T-helper 17 cell (primary cell): ENCODE data around the gene ZNF365. TPM values are rescaled to one million over a fixed set of nuclear protein-coding genes. Genes with fewer than 3 reads are reported as not detected.

ENCODE experiments used
- ATAC-seq: fragments of 150-1000 bp; cut with Tn5 transposase; 2 replicates; pipeline ENCODE4 v1.10.0; 2021; ENCODE audit warnings: mild to moderate bottlenecking, moderate library complexity
- DNase-seq, 3 donors: peaks; one replicate each; pipeline versions ENCODE4 v3.0.0 to v3.0.0-alpha.2; 2020 to 2021
- H3K9me3 ChIP-seq: one replicate; pipeline ENCODE4 v1.7.0; 2013; ENCODE audit warnings: low read length, mild to moderate bottlenecking; ENCODE audit not compliant: control insufficient read depth, poor library complexity, severe bottlenecking
- H3K27ac Mint-ChIP-seq: one replicate; pipeline ENCODE4 v1.8.0; 2022; ENCODE audit warnings: mild to moderate bottlenecking, moderate library complexity, mixed read lengths
- H3K27me3 Mint-ChIP-seq: one replicate; pipeline ENCODE4 v1.8.0; 2022; ENCODE audit warnings: mixed read lengths
- H3K36me3 Mint-ChIP-seq: one replicate; pipeline ENCODE4 v1.8.0; 2022; ENCODE audit warnings: low read depth, mixed read lengths
- H3K4me1 Mint-ChIP-seq: one replicate; pipeline ENCODE4 v1.8.0; 2022; ENCODE audit warnings: mild to moderate bottlenecking, mixed read lengths
- H3K4me3 Mint-ChIP-seq: one replicate; pipeline ENCODE4 v1.8.0; 2022; ENCODE audit warnings: mild to moderate bottlenecking, moderate library complexity, mixed read lengths
- total RNA-seq, 4 donors: library from RNA in 2 of 4; stranded (reverse) in 2 of 4; gene quantifications; one replicate each; pipeline ENCODE4 v1.2.3 and lab custom pipeline; 2022 to 2026

The ZNF365 gene
- total RNA-seq, 2 donors from 2014 or later = 1.6 to 3.4 TPM

DNA sequence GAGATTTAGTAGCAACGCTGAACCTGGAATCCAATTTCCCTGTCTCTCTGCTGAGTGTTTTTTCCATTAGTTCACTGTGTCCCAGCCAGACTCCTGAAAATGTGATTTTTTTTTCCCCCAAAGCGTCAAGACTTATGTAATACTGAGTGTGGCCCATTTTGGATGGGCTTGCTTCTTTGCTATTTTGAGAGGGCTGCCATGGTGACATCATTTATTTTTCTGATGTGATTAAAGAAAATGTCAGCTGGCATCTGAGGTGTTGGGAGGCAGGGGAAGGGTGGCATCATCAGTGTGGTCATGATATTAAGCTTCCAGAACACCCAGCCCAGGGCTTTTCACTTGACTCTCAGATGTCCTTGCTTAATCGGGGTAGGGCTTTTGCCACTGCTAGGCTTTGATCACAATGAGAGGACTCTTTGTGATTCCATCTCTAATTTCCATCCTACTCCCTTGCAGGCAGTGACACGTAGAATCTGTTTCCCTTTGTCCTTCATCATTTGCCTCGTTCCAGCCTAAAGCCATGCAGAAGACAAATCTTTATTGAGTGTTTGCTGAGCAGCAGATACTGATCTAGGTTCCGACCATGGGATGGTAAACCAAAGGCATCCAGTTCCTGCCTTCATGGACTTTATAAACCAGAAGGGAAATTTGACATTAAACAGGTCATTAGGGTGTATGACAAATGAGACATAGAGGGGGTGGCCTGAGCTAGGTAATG, 7.4 kb downstream of the ZNF365 start:
- no peak overlapping the region for H3K4me3 Mint-ChIP-seq
- H3K36me3 Mint-ChIP-seq = peaks cover 1% of the 10 kb centered on the region
- ATAC-seq (no peak), DNase-seq (no peak)
- no peaks in the 10 kb centered on the region for H3K9me3 ChIP-seq
- H3K27me3 Mint-ChIP-seq = peaks cover under 1% of the 10 kb centered on the region
- H3K27ac Mint-ChIP-seq = no peak overlapping the region
- H3K4me1 Mint-ChIP-seq = peaks cover 28% of the 10 kb centered on the region

DNA sequence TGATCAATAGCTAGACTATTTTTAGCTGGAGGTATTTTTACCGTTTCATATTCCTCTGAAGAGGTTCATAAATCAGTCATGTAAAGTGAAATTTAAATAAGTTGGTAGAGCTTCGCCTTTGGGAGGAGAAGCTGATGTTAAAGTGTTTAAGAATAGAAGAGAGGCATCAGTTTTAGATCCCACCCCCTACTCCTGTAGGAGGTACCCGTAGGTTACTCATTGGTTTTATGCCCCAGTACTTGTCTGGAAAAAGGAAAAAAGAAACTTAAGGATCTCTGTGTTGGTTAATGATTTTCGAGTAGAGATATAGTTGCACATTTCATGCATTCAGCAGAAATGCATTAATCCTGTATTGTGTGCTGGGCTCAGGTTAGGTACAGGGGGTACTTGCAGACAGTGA, 8.7 kb downstream of the ZNF365 start:
- Mint-ChIP-seq H3K4me3 (no peak overlapping the region), H3K4me1 (peaks cover 22% of the 10 kb centered on the region), H3K27ac (no peak overlapping the region), H3K36me3 (no peaks in the 10 kb centered on the region), H3K27me3 (no peaks in the 10 kb centered on the region)
- no peak for ATAC-seq
- no peak for DNase-seq
- H3K9me3 ChIP-seq = no peaks in the 10 kb centered on the region

DNA sequence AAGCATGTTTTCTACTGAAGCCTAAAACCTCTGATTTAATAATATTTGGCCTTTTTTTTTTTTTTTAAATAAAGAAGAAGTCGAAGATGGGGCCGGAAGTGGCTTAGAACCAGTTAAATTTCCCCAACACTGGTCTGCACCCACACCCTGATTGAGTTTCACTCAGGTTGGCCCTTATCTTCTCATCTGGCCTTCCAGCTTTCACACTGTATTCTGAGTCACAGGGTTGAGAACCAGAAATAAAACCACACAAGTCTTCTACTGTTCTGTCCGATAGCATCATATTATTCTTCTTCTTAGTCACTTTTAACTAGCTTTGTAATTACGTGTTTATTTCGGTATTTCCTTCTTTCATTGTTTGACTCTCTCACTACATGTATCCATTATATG, 9.9 kb downstream of the ZNF365 start:
- Mint-ChIP-seq H3K27ac (peak overlapping the region; percentile 49), H3K27me3 (no peaks in the 10 kb centered on the region), H3K36me3 (no peaks in the 10 kb centered on the region), H3K4me3 (peak overlapping the region; percentile 69), H3K4me1 (peaks cover 22% of the 10 kb centered on the region)
- ATAC-seq (peak; percentile 99), DNase-seq (peak; percentile 9 to 35 (median 17))
- no peaks in the 10 kb centered on the region for H3K9me3 ChIP-seq

DNA sequence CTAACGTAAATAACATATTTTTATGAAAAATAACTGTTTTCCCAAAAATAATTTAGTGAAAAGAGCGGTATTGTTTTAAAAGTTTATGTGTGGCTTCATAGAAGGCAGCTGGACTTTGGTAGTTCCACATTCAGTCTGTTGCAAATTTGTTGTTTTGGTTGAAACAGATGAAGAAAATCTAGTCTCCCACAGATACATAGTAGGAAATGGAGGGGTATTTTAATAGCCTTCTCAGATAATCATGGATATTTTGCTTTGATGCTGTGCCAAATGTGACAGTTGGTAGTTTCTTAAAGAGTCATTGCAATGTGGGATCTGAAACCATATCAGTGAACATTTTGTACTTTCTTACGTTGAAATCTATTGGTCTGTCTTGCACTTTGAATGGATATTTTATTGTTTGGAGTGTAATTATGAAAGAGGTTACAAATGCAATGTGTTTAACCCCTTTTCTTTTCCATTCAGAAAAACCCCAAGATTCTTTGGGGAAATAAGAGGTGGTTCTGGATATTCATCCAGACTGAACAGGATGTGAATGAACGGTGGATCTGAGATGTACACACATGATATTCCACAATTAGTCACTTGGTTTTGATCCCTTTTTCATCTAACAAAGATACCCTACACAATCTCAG, 10.4 kb downstream of the ZNF365 start:
- ATAC-seq (no peak), DNase-seq (no peak)
- Mint-ChIP-seq H3K4me3 (peak overlapping the region; percentile 69), H3K36me3 (no peaks in the 10 kb centered on the region), H3K4me1 (peaks cover 22% of the 10 kb centered on the region), H3K27me3 (no peaks in the 10 kb centered on the region), H3K27ac (peak overlapping the region; percentile 49)
- no peaks in the 10 kb centered on the region for H3K9me3 ChIP-seq

DNA sequence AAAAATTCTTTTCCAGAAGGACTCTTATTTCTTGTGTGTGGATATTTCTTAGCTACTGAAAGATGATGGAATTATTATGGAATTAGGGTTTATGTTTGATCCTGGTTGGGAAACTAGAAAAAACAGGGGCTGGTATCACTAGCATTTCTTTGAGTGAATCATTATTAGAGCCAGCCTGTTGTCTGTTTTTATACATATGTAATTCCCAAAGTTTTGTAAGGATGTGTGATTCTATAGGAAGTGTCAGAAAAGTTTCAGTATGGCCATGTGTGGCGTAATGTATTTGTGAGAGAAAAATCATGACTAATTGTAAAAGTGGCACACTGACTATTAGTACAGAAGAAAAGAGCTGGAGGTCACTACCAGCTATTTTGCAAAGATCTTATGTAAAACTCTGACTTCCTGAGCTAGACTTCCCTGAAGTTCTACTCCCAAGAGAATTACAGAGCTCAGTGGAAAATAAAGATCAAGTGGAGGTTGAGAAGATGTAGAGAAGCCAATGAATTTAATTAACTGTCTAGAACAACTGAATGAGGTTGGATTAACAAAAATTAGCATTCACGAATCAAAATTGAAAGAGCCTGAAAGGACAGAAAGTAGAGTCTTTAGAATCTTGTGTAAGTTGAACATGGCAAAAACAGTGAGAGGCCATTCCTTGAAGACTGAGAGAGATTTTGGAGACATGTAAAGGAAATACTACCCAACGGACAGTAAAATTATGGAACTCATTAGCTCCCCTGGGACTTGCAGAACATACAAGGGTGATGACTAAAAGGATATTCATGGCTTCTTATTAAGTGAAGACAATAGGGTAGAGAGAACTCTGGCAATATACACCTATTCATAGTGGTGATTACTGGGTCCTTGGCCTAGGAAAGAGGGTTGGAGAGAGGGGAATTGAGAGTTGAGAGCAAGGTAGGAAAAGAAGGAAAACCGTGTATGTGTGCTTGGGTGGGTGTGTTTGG, 12.5 kb downstream of the ZNF365 start:
- no peak for ATAC-seq
- DNase-seq = no peak
- H3K9me3 ChIP-seq = no peaks in the 10 kb centered on the region
- Mint-ChIP-seq H3K27ac (peak overlapping the region; percentile 6), H3K27me3 (peaks cover 4% of the 10 kb centered on the region), H3K4me1 (peaks cover 19% of the 10 kb centered on the region), H3K36me3 (peaks cover 2% of the 10 kb centered on the region), H3K4me3 (no peak overlapping the region)

DNA sequence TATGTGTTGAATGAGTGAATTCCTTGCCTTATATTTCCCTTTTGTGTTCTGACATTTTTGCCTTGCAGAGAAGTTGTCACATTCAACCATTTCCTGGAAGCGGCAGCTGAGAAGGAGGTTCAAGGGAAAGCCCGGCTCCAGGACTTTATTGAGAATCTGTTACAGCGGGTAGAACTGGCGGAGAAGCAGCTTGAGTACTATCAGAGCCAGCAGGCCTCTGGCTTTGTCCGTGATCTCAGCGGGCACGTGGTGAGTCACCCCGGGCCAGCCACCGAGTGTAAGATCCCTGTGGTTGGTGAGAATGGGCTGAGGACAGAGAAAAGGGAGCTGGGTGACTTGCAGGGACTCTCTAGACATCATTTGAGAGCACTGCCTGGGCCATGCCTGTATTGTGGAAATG, 14.2 kb downstream of the ZNF365 start:
- Mint-ChIP-seq H3K27me3 (peaks cover 7% of the 10 kb centered on the region), H3K4me3 (no peak overlapping the region), H3K27ac (no peak overlapping the region), H3K4me1 (peaks cover 14% of the 10 kb centered on the region), H3K36me3 (peaks cover 5% of the 10 kb centered on the region)
- ATAC-seq = no peak
- H3K9me3 ChIP-seq = no peaks in the 10 kb centered on the region
- no peak for DNase-seq

DNA sequence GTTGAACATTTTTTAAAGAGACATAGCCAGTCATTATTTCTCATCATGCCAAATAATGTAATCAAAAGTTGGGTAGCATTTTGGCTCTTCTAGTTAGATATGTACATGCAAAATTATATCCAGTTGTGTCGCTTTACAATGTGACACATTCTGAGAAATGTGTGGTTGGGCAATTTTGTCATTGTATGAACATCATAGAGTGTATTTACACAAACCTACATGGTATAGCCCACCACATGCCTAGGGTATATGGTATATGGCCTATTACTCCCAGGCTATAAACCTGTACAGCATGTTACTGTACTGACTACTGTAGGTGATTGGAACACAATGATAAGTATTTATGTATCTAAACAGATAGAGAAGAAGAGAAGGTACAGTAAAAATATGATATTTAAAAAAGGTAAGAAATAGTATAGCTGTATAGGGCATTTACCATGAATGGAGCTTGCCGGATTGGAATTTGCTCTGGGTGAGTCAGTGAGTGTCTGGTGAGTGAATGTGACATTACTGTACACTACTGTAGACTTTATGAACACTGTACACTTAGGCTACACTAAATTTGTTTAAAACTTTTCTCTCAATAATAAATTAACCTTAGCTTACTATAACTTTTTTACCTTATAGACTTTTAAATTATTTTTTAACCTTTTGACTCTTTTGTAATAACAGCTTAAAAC, 16.5 kb downstream of the ZNF365 start:
- no peak overlapping the region for H3K27ac Mint-ChIP-seq
- ATAC-seq (no peak), DNase-seq (no peak)
- no peak overlapping the region for H3K4me3 Mint-ChIP-seq
- H3K9me3 ChIP-seq = no peaks in the 10 kb centered on the region
- H3K4me1 Mint-ChIP-seq = peaks cover 6% of the 10 kb centered on the region
- peaks cover 10% of the 10 kb centered on the region for H3K36me3 Mint-ChIP-seq
- peaks cover 17% of the 10 kb centered on the region for H3K27me3 Mint-ChIP-seq

DNA sequence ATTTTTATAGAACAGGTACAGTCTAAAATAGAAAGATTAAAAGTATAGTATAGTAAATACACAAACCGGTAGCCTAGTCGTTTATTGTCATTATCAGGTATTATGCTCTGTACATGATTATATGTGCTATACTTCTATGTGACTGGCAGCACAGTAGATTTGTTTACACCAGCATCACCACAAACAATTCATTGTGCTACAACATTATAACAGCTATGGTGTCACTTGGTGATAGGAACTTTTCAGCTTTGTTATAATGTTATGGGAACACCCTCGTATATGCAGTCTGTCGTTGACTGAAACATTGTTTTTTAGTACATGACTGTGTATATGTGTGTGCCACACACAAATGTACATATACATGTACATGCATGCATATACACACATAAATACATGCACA, 19.1 kb downstream of the ZNF365 start:
- no peaks in the 10 kb centered on the region for H3K9me3 ChIP-seq
- Mint-ChIP-seq H3K4me3 (no peak overlapping the region), H3K4me1 (peaks cover 3% of the 10 kb centered on the region), H3K27me3 (peaks cover 35% of the 10 kb centered on the region), H3K36me3 (peaks cover 12% of the 10 kb centered on the region), H3K27ac (no peak overlapping the region)
- DNase-seq (no peak), ATAC-seq (no peak)

DNA sequence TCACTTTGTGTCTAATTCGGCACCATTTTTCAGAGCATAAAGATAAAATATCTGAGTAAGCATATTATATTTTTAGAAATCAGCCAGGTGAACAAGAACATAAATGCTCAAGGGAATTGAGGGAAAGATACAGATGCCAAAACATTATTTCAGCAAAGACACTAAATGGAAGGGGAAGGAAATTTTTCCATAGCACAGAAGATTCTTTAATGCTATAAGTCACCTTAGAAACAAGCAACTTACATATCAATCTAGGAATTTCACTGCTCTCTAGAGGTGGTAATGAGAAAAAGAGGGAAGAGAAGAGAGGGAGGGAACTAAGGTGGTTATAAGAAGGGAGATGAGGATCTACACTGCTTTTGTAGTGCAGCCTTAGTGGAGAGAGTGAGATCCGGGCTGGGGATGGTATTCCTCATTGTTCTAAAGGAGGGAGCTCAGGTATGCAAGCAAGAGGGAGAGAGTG, 20.4 kb downstream of the ZNF365 start:
- no peak overlapping the region for H3K4me3 Mint-ChIP-seq
- H3K27me3 Mint-ChIP-seq = peaks cover 35% of the 10 kb centered on the region
- H3K9me3 ChIP-seq = no peaks in the 10 kb centered on the region
- H3K36me3 Mint-ChIP-seq = peaks cover 12% of the 10 kb centered on the region
- H3K4me1 Mint-ChIP-seq = peaks cover 3% of the 10 kb centered on the region
- no peak for DNase-seq
- ATAC-seq = no peak
- no peak overlapping the region for H3K27ac Mint-ChIP-seq

DNA sequence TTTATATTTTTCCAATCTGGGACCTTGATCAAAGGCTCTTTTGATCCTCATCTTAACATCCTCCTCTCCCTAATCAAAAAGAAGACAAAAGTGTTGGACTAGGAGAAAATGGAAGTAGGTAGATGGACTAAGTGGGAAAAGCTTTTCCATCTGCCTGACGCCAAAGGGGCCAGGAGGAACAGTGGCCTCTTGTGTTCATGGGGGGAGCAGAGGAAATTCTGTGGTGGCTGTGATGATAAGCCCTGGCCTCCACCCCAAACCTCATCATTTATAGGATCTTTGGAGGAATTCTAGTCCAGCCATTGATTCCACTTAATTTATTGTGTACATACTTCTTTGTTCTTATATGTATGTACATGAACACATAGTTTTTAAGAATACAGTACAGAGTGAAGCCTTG, 21.7 kb downstream of the ZNF365 start:
- peaks cover 35% of the 10 kb centered on the region for H3K27me3 Mint-ChIP-seq
- no peak overlapping the region for H3K27ac Mint-ChIP-seq
- H3K9me3 ChIP-seq = no peaks in the 10 kb centered on the region
- peaks cover 12% of the 10 kb centered on the region for H3K36me3 Mint-ChIP-seq
- peaks cover 3% of the 10 kb centered on the region for H3K4me1 Mint-ChIP-seq
- ATAC-seq (no peak), DNase-seq (no peak)
- no peak overlapping the region for H3K4me3 Mint-ChIP-seq

DNA sequence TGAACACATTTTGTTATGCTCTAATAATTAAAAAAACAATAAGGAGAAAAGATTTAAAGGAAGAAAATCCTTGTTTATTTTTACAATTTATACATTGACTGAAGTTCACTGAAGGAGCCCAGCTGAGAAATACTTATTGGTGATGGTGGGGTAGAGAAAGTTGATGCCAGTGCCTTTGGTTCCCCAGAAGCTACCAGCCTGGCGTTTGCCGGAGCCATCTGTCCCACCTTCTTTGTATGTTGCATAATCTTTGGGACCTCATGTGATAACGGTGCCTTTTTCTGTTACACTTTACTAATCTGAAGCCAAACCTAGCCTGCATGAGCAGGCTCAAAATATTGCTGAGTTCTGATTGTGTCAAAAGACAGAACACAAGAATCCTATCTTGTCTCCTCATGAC, 22.7 kb downstream of the ZNF365 start:
- peaks cover 3% of the 10 kb centered on the region for H3K4me1 Mint-ChIP-seq
- DNase-seq (no peak), ATAC-seq (no peak)
- H3K9me3 ChIP-seq = no peaks in the 10 kb centered on the region
- peaks cover 10% of the 10 kb centered on the region for H3K36me3 Mint-ChIP-seq
- peaks cover 28% of the 10 kb centered on the region for H3K27me3 Mint-ChIP-seq
- H3K4me3 Mint-ChIP-seq = no peak overlapping the region
- H3K27ac Mint-ChIP-seq = no peak overlapping the region

DNA sequence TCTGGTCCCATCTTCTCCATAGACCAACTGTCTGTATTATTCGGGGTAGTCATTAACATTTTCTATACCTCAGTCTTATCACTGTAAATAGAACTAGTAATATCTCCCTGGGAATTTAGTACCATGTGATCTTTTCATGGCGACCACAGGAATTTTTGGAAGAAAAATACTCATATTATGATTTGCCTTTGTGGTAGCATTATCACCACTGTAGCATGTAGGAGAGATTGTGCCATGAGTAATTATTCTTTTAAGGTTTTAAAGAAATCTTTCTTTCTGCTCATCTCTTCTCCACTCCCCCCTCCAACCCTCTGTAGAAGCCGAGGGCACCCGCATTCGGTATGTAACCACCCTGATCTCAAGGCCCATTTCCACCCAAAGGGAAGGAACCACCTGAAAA, 25.0 kb downstream of the ZNF365 start:
- H3K4me3 Mint-ChIP-seq = no peak overlapping the region

DNA sequence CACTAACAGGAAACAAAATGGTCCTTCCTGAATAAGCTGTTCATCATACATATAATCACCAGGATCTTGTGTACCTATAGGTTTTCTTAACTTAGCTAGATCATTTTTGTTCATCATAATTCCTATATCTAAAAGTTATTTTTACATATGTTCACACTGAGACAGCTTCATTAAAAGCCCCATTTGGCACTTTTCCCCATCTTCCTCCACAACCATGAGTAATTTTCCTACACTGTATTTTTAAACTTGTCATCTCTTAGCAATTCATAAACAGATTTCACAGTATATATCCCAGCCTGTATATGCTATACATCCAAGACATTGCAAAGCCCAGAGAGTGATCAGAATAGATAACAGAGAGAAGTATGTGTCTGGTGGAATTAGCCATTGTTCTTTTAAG, 28.3 kb downstream of the ZNF365 start:
- Mint-ChIP-seq H3K27ac (no peak overlapping the region), H3K27me3 (peaks cover 8% of the 10 kb centered on the region), H3K4me3 (no peak overlapping the region), H3K36me3 (peaks cover 3% of the 10 kb centered on the region), H3K4me1 (no peaks in the 10 kb centered on the region)
- DNase-seq = no peak
- no peak for ATAC-seq
- H3K9me3 ChIP-seq = no peaks in the 10 kb centered on the region

More for the DNA sequence above, 25.0 kb downstream of the ZNF365 start:
- H3K4me1 Mint-ChIP-seq = peaks cover 3% of the 10 kb centered on the region
- DNase-seq (no peak), ATAC-seq (no peak)
- H3K27ac Mint-ChIP-seq = no peak overlapping the region
- H3K9me3 ChIP-seq = no peaks in the 10 kb centered on the region
- H3K27me3 Mint-ChIP-seq = peaks cover 34% of the 10 kb centered on the region
- peaks cover 7% of the 10 kb centered on the region for H3K36me3 Mint-ChIP-seq
